Endothelial cell of umbilical vein (primary cell): Measurements from ENCODE around the gene MCM7. TPM values are rescaled to one million over a fixed set of nuclear protein-coding genes. Genes with fewer than 3 reads are reported as not detected.

ENCODE experiments used
- BruUV-seq: library from RNA; stranded (reverse); fragments of 400-500 nt; replicated peaks from 2 replicates; lab custom pipeline; 2021; lab: Mats Ljungman, UMichigan
- CTCF ChIA-PET: fragments of 300-600, 350-600 bp; sonication (Branson Sonifier 250); formaldehyde crosslinking; loops from one replicate; lab custom pipeline; 2021; ENCODE audit warnings: antibody characterized with exemption, inconsistent platforms; lab: Charles Lee
- POLR2A ChIA-PET: fragments of 300-600, 350-600 bp; sonication (Branson Sonifier 250); formaldehyde crosslinking; loops from one replicate; lab custom pipeline; 2021; ENCODE audit warnings: antibody characterized with exemption, inconsistent platforms; lab: Charles Lee
- DNase-seq: peaks from one replicate; pipeline ENCODE4 v3.0.0-alpha.2; 2011; ENCODE audit warnings: low read depth, low spot score
- FAIRE-seq: peaks from 2 replicates; lab custom pipeline; 2011; peaks lifted over from hg19 to GRCh38; lab: Jason Lieb, UNC
- H2AFZ ChIP-seq: 2 replicates; pipeline ENCODE4 v1.6.0; 2012; ENCODE audit warnings: low read depth, low read length, control low read depth, inconsistent platforms
- H3K27ac ChIP-seq: 2 replicates; pipeline ENCODE4 v1.5.1; 2011; ENCODE audit warnings: low read depth, mild to moderate bottlenecking, control low read depth, low read length, moderate library complexity; ENCODE audit not compliant: insufficient read depth
- H3K27me3 ChIP-seq, 2 experiments: 2 replicates each; pipeline versions ENCODE4 v1.6.0 to v1.6.1; 2011; ENCODE audit warnings: low read length in 2 of 2, mixed read lengths in 1 of 2; ENCODE audit not compliant: control insufficient read depth in 2 of 2, insufficient read depth in 2 of 2
- H3K36me3 ChIP-seq, 2 experiments: 2 replicates in 1 of 2; 3 replicates in 1 of 2; pipeline ENCODE4 v1.5.1; 2011; ENCODE audit warnings: low read length in 2 of 2, mild to moderate bottlenecking in 1 of 2, moderate library complexity in 1 of 2; ENCODE audit not compliant: control insufficient read depth in 2 of 2, insufficient read depth in 2 of 2; ENCODE audit errors: extremely low read depth in 1 of 2
- H3K4me1 ChIP-seq: 3 replicates; pipeline ENCODE4 v1.5.1; 2011; ENCODE audit warnings: mild to moderate bottlenecking, low read length; ENCODE audit not compliant: control insufficient read depth, insufficient read depth; ENCODE audit errors: extremely low read depth
- H3K4me2 ChIP-seq: 2 replicates; pipeline ENCODE4 v1.6.1; 2011; ENCODE audit warnings: low read length, control low read depth, mixed read lengths; ENCODE audit not compliant: insufficient read depth
- H3K4me3 ChIP-seq, 3 experiments: fragments of 200-600 bp in 1 of 3; sonication (generic), shearing (Covaris generic) in 1 of 3; replicated peaks in 1 of 3; 2 replicates each; pipeline ENCODE4 v1.5.1; 2011 to 2016; ENCODE audit warnings: control low read depth in 3 of 3, low read length in 3 of 3, mild to moderate bottlenecking in 2 of 3, inconsistent platforms in 1 of 3, low read depth in 1 of 3, moderate library complexity in 1 of 3; ENCODE audit not compliant: insufficient read depth in 1 of 3
- H3K79me2 ChIP-seq: 2 replicates; pipeline ENCODE4 v1.6.0; 2012; ENCODE audit warnings: low read length, inconsistent platforms; ENCODE audit not compliant: control insufficient read depth, insufficient read depth
- H3K9ac ChIP-seq: replicated peaks from 2 replicates; pipeline ENCODE3; 2011; ENCODE audit warnings: low read length, control low read depth; ENCODE audit not compliant: insufficient read depth; ENCODE audit errors: extremely low read depth
- H3K9me1 ChIP-seq: replicated peaks from 3 replicates; pipeline ENCODE4 v1.6.0; 2011; ENCODE audit warnings: mild to moderate bottlenecking, low read length; ENCODE audit not compliant: control insufficient read depth, insufficient read depth; ENCODE audit errors: extremely low read depth
- H3K9me3 ChIP-seq: replicated peaks from 2 replicates; pipeline ENCODE4 v1.5.1; 2012; ENCODE audit warnings: low read length, inconsistent platforms; ENCODE audit not compliant: control insufficient read depth, insufficient read depth
- H4K20me1 ChIP-seq: replicated peaks from 2 replicates; pipeline ENCODE3; 2011; ENCODE audit warnings: mild to moderate bottlenecking, low read length; ENCODE audit not compliant: control insufficient read depth, insufficient read depth; ENCODE audit errors: extremely low read depth
- CTCF ChIP-seq, 2 donors: IDR thresholded peaks; 1 replicate in 1 of 2; 2 replicates in 1 of 2; pipeline ENCODE4 v1.5.1; 2011; ENCODE audit warnings: low read length in 2 of 2, mild to moderate bottlenecking in 2 of 2, moderate library complexity in 2 of 2, control low read depth in 1 of 2, inconsistent platforms in 1 of 2, low read depth in 1 of 2; ENCODE audit not compliant: insufficient read depth in 1 of 2; ENCODE audit errors: extremely low read depth in 1 of 2
- EZH2 ChIP-seq: IDR thresholded peaks from 2 replicates; pipeline ENCODE4 v1.6.1; 2012; ENCODE audit warnings: borderline replicate concordance, low read depth, mild to moderate bottlenecking, moderate library complexity, low read length, inconsistent platforms; ENCODE audit not compliant: severe bottlenecking
- FOS ChIP-seq: IDR thresholded peaks from 2 replicates; pipeline ENCODE4 v1.6.1; 2011; ENCODE audit warnings: mild to moderate bottlenecking, low read length, moderate library complexity, borderline replicate concordance; ENCODE audit not compliant: insufficient read depth
- GATA2 ChIP-seq: IDR thresholded peaks from 2 replicates; pipeline ENCODE4 v1.7.0; 2011; ENCODE audit warnings: low read depth, mild to moderate bottlenecking, moderate library complexity, mixed read lengths, low read length; ENCODE audit not compliant: insufficient read length, insufficient read depth
- JUN ChIP-seq: IDR thresholded peaks from 2 replicates; pipeline ENCODE4 v1.6.1; 2011; ENCODE audit warnings: borderline replicate concordance, low read depth; ENCODE audit not compliant: insufficient read length, insufficient read depth
- MYC ChIP-seq: IDR thresholded peaks from one replicate; pipeline ENCODE4 v1.6.1; 2011; ENCODE audit warnings: mild to moderate bottlenecking, low read depth, low read length
- POLR2A ChIP-seq: IDR thresholded peaks from 2 replicates; pipeline ENCODE4 v1.6.1; 2012; ENCODE audit warnings: low read depth, mild to moderate bottlenecking, control low read depth, low read length
- POLR2AphosphoS5 ChIP-seq: IDR thresholded peaks from 2 replicates; pipeline ENCODE4 v1.6.1; 2012; ENCODE audit warnings: low read depth, mild to moderate bottlenecking, control low read depth, low read length, moderate library complexity; ENCODE audit not compliant: insufficient read depth
- dilution Hi-C: fragments of 300-500 bp; cut with MboI; formaldehyde crosslinking; loops from one replicate; pipeline ENCODE4 v1.15.0; 2019; ENCODE audit warnings: low sequenced_read_pairs; ENCODE audit not compliant: extremely low pct_ligation_motif_present
- intact Hi-C: fragments of 100-400 bp; cut with micrococcal nuclease; formaldehyde crosslinking; loops from one replicate; pipeline ENCODE4 v1.10.0; 2022
- polyA plus RNA-seq, 4 experiments: library from polyadenylated mRNA; depleted of rRNA in 3 of 4; stranded (reverse) in 3 of 4; unstranded in 1 of 4; fragments of >200 nt; gene quantifications; 2 replicates each; pipeline versions ENCODE4 v1.2.1 to v1.2.3, GENCODE V29; 2011 to 2012; ENCODE audit warnings: missing spikeins in 1 of 4
- total RNA-seq: library from RNA; stranded (reverse); gene quantifications from 2 replicates; pipeline ENCODE4 v1.2.3, GENCODE V29; 2021
- TF ChIP-seq, protein P1 (sequence below): IDR thresholded peaks from 2 replicates; pipeline ENCODE4 v1.6.1; 2011; ENCODE audit not compliant: insufficient read depth, insufficient read length

MCM7 gene
- total and polyA plus RNA-seq, 2 donors (not counting 3 experiments of a cell fraction or from before 2014, with no cell fraction given) = 156 to 187 TPM

- ChIA-PET POLR2A (interaction anchor here (0.5 kb wide), 1 partner anchor 72 kb away, joined by 5 read pairs; no protein-coding TSS in a partner anchor), CTCF (no interaction called here)
- Histone ChIP-seq H3K9ac (no peak overlapping the region), H3K9me3 (peaks cover 6% of the 10 kb centered on the region), H3K4me3 (no peak overlapping the region), H3K27me3 (no peaks in the 10 kb centered on the region), H3K4me1 (no peaks in the 10 kb centered on the region), H3K79me2 (no peaks in the 10 kb centered on the region), H3K4me2 (no peak overlapping the region), H3K36me3 (peaks cover 14 to 22% of the 10 kb centered on the region in 2 experiments), H2AFZ (no peak overlapping the region), H4K20me1 (no peaks in the 10 kb centered on the region), H3K27ac (no peak overlapping the region), H3K9me1 (no peaks in the 10 kb centered on the region)
- FAIRE-seq (no peak), DNase-seq (peak; percentile 38)
- no TSS peak for BruUV-seq
- no peak for TF ChIP-seq POLR2A
- no peak for TF ChIP-seq POLR2AphosphoS5
- no peak for TF ChIP-seq FOS
- no peak for TF ChIP-seq JUN
- no peak for TF ChIP-seq GATA2
- dilution Hi-C loops (no loop called here), intact Hi-C loops (no loop called here)
These were observed 35.6 kb downstream of the MCM7 start for GRCh38 chr7:100065452-100066186.

GRCh38 chr7:100064162-100064561, 37.0 kb downstream of the MCM7 start:
- dilution Hi-C loops (no loop called here), intact Hi-C loops (no loop called here)
- Histone ChIP-seq H3K9me3 (no peaks in the 10 kb centered on the region), H4K20me1 (no peaks in the 10 kb centered on the region), H3K27me3 (no peaks in the 10 kb centered on the region), H3K4me2 (no peak overlapping the region), H3K36me3 (peaks cover 13 to 16% of the 10 kb centered on the region in 2 experiments), H3K79me2 (no peaks in the 10 kb centered on the region), H2AFZ (no peak overlapping the region), H3K4me3 (no peak overlapping the region), H3K27ac (no peak overlapping the region), H3K9me1 (no peaks in the 10 kb centered on the region), H3K4me1 (no peaks in the 10 kb centered on the region), H3K9ac (no peak overlapping the region)
- FAIRE-seq (no peak), DNase-seq (no peak)
- TF ChIP-seq GATA2 (no peak), FOS (no peak), CTCF (IDR thresholded peaks at IDR 0.05; ENCODE audit: extremely low read depth in 1 of 2, insufficient read depth in 1 of 2, low read depth in 1 of 2, low read length in 2 of 2) (no peak), MYC (no peak), EZH2 (no peak), POLR2A (no peak), POLR2AphosphoS5 (no peak), JUN (no peak)
- TF ChIP-seq, protein P1, sequence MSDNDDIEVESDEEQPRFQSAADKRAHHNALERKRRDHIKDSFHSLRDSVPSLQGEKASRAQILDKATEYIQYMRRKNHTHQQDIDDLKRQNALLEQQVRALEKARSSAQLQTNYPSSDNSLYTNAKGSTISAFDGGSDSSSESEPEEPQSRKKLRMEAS = no peak
- ChIA-PET CTCF (interaction anchor here (0.6 to 1.6 kb wide), 4 partner anchors 11 to 38 kb away, joined by 3 to 8 read pairs (median 6); no protein-coding TSS in a partner anchor), POLR2A (interaction anchor here (0.6 kb wide), 1 partner anchor 11 kb away, joined by 8 read pairs; no protein-coding TSS in a partner anchor)
- no TSS peak for BruUV-seq
